Lower leg skin (tissue), 3 donors: ENCODE results near the gene TNIP3.

ENCODE experiments used
- POLR2A ChIP-seq, 2 donors: fragments of 450-650 bp; IDR thresholded peaks; one replicate each; pipeline ENCODE4 v1.6.1; 2016 to 2017; ENCODE audit warnings: antibody characterized with exemption in 2 of 2, mild to moderate bottlenecking in 1 of 2, moderate library complexity in 1 of 2
- TF ChIP-seq, protein P1 (sequence below), 3 donors: fragments of 450-650 bp; IDR thresholded peaks; one replicate each; pipeline ENCODE4 v1.5.1; 2016; ENCODE audit warnings: antibody characterized with exemption in 3 of 3, mild to moderate bottlenecking in 3 of 3, moderate library complexity in 2 of 3

DNA sequence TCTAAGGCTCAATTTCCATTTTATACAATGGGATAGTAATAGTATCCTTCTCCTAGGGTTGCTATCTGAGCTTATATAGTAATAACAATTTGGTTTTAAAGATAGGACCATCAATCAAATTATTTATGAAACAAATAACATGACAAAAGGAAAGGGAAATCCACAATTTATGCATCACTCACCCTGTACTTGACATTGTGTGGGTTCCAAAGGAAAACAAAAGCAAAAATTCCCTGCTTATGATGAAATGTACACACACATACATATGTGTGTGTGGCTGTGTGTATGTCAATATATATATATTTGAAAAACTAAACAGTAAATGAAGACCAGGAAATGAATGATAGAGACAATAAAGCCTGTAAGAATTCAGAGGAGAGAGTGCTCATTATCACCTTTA lies 2.9 kb upstream of the TNIP3 start:
- TF ChIP-seq, protein P1, sequence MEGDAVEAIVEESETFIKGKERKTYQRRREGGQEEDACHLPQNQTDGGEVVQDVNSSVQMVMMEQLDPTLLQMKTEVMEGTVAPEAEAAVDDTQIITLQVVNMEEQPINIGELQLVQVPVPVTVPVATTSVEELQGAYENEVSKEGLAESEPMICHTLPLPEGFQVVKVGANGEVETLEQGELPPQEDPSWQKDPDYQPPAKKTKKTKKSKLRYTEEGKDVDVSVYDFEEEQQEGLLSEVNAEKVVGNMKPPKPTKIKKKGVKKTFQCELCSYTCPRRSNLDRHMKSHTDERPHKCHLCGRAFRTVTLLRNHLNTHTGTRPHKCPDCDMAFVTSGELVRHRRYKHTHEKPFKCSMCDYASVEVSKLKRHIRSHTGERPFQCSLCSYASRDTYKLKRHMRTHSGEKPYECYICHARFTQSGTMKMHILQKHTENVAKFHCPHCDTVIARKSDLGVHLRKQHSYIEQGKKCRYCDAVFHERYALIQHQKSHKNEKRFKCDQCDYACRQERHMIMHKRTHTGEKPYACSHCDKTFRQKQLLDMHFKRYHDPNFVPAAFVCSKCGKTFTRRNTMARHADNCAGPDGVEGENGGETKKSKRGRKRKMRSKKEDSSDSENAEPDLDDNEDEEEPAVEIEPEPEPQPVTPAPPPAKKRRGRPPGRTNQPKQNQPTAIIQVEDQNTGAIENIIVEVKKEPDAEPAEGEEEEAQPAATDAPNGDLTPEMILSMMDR (IDR thresholded peaks at IDR 0.05) = no peak
- no peak for TF ChIP-seq POLR2A (IDR thresholded peaks at IDR 0.05)
